ENCODE measurements around the gene AGBL4.

DNA sequence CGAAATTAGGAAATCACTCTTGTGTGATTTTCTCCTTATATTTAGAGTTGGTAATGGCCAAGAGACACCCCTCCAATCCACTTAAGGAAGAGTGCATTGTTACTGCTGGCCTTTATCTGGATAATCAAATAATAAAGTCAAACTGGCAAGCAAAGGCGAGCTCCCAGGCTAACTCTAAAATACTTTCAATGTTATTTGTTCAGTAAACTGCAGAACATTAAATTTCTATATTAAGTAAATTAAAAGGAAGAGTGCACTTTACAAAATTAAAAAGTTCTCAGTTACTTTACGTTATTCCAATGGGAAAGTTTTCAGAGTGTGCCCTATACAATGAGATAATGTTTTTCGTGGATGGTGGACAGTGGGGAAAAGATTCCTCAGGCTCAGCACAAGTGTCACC lies 684.7 kb downstream of the AGBL4 start:
- TF ChIP-seq GATA3 (IDR thresholded peaks at IDR 0.05; ENCODE audit: low read depth, low read length) (no peak), GATA2 (IDR thresholded peaks at IDR 0.05; ENCODE audit: low read depth, low read length) (no peak)

All from SH-SY5Y (cell line).